ENCODE measurements around the gene TMEM120A. TPM values are rescaled to one million over a fixed set of nuclear protein-coding genes. Genes with fewer than 3 reads are reported as not detected.

The TMEM120A gene
- total RNA-seq, result 22.6 and 28.9 TPM in 2 replicates

GRCh38 chr7:75994388-75995051 lies at the start of gene TMEM120A:
Gene TMEM120A (minus strand): TSS chr7:75994595. CDS start chr7:75994570, 25 bp downstream.

Other genes starting within 250 kb of the TMEM120A start
- 0.78 TPM in 1 of 2 replicates, not detected in the other for gene CCL26, start 222.4 kb downstream of the TMEM120A start, total RNA-seq
- not detected in 2 replicates for gene CCL24, start 180.8 kb downstream of the TMEM120A start, total RNA-seq
- gene RHBDD2, start 115.6 kb downstream of the TMEM120A start, total RNA-seq, result 51.5 and 56.0 TPM in 2 replicates
- gene POR, start 79.4 kb downstream of the TMEM120A start, total RNA-seq, result 76.3 and 86.3 TPM in 2 replicates
- 57.9 and 93.7 TPM in 2 replicates for gene STYXL1, start 53.4 kb upstream of the TMEM120A start, total RNA-seq
- 96.7 and 197 TPM in 2 replicates for gene MDH2, start 53.5 kb upstream of the TMEM120A start, total RNA-seq
- gene SRRM3, start 207.3 kb upstream of the TMEM120A start, total RNA-seq, result 7.1 and 8.5 TPM in 2 replicates

Data from epithelial cell of alveolus of lung (primary cell).